ENCODE data around the gene WNT9A. TPM values are rescaled to one million over a fixed set of nuclear protein-coding genes. Genes with fewer than 3 reads are reported as not detected.

Gene WNT9A
- total RNA-seq, 2 donors from 2014 or later, result 0.80 to 1.1 TPM

- ATAC-seq (no peak), DNase-seq (no peak)
- intact Hi-C loops (cut with DNase I), result no loop called here
These were observed 11.0 kb upstream of the WNT9A start for GRCh38 chr1:227958617-227959324.

GRCh38 chr1:227955808-227956207 is 8.1 kb upstream of the WNT9A start:
- DNase-seq (no peak), ATAC-seq (no peak)
- intact Hi-C loops (cut with DNase I), result no loop called here

GRCh38 chr1:227954163-227954850 is 6.6 kb upstream of the WNT9A start:
- no peak for ATAC-seq
- DNase-seq, result no peak
- intact Hi-C loops (cut with DNase I), result no loop called here

GRCh38 chr1:227953022-227953412 is 5.3 kb upstream of the WNT9A start:
- no peak for ATAC-seq
- no peak for DNase-seq
- intact Hi-C loops (cut with DNase I), result no loop called here

- ATAC-seq, result no peak
- intact Hi-C loops (cut with DNase I), result no loop called here
- no peak for DNase-seq
These were observed 4.8 kb upstream of the WNT9A start for GRCh38 chr1:227952374-227953021.

- intact Hi-C loops (cut with DNase I), result no loop called here
- no peak for DNase-seq
- ATAC-seq, result no peak
These were observed 4.1 kb upstream of the WNT9A start for GRCh38 chr1:227951624-227952373.

- ATAC-seq, result no peak
- intact Hi-C loops (cut with DNase I), result no loop called here
- no peak for DNase-seq
These were observed 3.1 kb upstream of the WNT9A start for GRCh38 chr1:227950735-227951346.

GRCh38 chr1:227949954-227950734 is 2.4 kb upstream of the WNT9A start:
- intact Hi-C loops (cut with DNase I), result loop anchor here in 1 of 2 donors (5.0 kb wide), 2 partner anchors 188 to 468 kb away; no protein-coding TSS in a partner anchor
- ATAC-seq (no peak), DNase-seq (no peak)

- intact Hi-C loops (cut with DNase I), result loop anchor here in 1 of 2 donors (5.0 kb wide), 2 partner anchors 187 to 467 kb away; no protein-coding TSS in a partner anchor
- DNase-seq (no peak), ATAC-seq (no peak)
These were observed 1.7 kb upstream of the WNT9A start for GRCh38 chr1:227949341-227949921.

- no peak for ATAC-seq
- intact Hi-C loops (cut with DNase I), result loop anchor here in 1 of 2 donors (5.0 kb wide), 2 partner anchors 186 to 466 kb away; no protein-coding TSS in a partner anchor
- no peak for DNase-seq
These were observed 945 bp upstream of the WNT9A start for GRCh38 chr1:227948493-227949260.

- no peak for DNase-seq
- intact Hi-C loops (cut with DNase I), result loop anchor here (2.0 to 5.0 kb wide), 3 partner anchors 185 to 467 kb away; no protein-coding TSS in a partner anchor
- ATAC-seq, result peak in 1 of 2 donors; percentile 9
These were observed 401 bp downstream of the WNT9A start for GRCh38 chr1:227947386-227947675.

GRCh38 chr1:227946624-227947385 is 927 bp downstream of the WNT9A start:
- DNase-seq, result peak; percentile 78
- intact Hi-C loops (cut with DNase I), result loop anchor here (1.0 to 5.0 kb wide), 4 partner anchors 185 to 466 kb away; no protein-coding TSS in a partner anchor
- peak; percentile 80 to 86 for ATAC-seq

GRCh38 chr1:227945891-227946623 is 1.7 kb downstream of the WNT9A start:
- DNase-seq, result peak; percentile 77
- intact Hi-C loops (cut with DNase I), result loop anchor here (1.0 to 5.0 kb wide), 4 partner anchors 184 to 465 kb away; no protein-coding TSS in a partner anchor
- ATAC-seq, result peak; percentile 3 to 65

GRCh38 chr1:227944931-227945890 is 2.5 kb downstream of the WNT9A start:
- ATAC-seq, result peak in 1 of 2 donors; percentile 9
- no peak for DNase-seq
- intact Hi-C loops (cut with DNase I), result loop anchor here in 1 of 2 donors (5.0 kb wide), 2 partner anchors 183 to 463 kb away; no protein-coding TSS in a partner anchor
